Epithelial cell of esophagus (primary cell): ENCODE data around the gene LCOR.

Experiments used
- DNase-seq: peaks from one replicate; pipeline ENCODE4 v3.0.0; 2010; ENCODE audit warnings: low read depth
- H3K4me3 ChIP-seq: 2 replicates; pipeline ENCODE4 v1.5.1; 2011; ENCODE audit warnings: mild to moderate bottlenecking, low read length, control low read depth
- TF ChIP-seq, protein P1 (sequence below): IDR thresholded peaks from 2 replicates; pipeline ENCODE4 v1.5.1; 2011; ENCODE audit warnings: low read depth, mild to moderate bottlenecking, low read length, control low read depth, inconsistent platforms; ENCODE audit not compliant: insufficient read depth; ENCODE audit errors: missing control alignments

LCOR gene

DNA sequence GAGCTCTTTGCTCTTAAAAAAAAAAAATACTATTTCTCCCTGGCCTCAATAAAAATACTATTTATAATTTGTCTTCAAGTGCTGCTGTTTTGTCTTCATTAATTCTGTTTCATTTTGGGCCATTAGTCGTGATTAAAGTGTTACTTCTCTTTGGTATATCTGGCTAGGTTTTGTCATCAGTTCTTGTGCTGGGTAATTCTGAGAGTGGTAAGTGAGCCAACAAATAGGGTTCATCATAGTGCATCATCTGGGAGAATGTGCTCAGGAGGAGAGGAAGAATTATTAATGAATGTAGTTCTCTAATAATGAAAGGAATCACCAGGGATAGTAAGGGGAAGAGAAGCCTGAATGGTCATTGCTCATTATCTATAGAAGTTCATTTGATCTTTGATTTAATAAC lies 70.0 kb downstream of the LCOR start:
- no peak overlapping the region for H3K4me3 ChIP-seq
- DNase-seq: no peak
- TF ChIP-seq, protein P1, sequence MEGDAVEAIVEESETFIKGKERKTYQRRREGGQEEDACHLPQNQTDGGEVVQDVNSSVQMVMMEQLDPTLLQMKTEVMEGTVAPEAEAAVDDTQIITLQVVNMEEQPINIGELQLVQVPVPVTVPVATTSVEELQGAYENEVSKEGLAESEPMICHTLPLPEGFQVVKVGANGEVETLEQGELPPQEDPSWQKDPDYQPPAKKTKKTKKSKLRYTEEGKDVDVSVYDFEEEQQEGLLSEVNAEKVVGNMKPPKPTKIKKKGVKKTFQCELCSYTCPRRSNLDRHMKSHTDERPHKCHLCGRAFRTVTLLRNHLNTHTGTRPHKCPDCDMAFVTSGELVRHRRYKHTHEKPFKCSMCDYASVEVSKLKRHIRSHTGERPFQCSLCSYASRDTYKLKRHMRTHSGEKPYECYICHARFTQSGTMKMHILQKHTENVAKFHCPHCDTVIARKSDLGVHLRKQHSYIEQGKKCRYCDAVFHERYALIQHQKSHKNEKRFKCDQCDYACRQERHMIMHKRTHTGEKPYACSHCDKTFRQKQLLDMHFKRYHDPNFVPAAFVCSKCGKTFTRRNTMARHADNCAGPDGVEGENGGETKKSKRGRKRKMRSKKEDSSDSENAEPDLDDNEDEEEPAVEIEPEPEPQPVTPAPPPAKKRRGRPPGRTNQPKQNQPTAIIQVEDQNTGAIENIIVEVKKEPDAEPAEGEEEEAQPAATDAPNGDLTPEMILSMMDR: no peak

- TF ChIP-seq, protein P1: no peak
- H3K4me3 ChIP-seq: no peak overlapping the region
- DNase-seq: no peak
Measured at GRCh38 chr10:96902731-96903358, 70.7 kb downstream of the LCOR start.

DNA sequence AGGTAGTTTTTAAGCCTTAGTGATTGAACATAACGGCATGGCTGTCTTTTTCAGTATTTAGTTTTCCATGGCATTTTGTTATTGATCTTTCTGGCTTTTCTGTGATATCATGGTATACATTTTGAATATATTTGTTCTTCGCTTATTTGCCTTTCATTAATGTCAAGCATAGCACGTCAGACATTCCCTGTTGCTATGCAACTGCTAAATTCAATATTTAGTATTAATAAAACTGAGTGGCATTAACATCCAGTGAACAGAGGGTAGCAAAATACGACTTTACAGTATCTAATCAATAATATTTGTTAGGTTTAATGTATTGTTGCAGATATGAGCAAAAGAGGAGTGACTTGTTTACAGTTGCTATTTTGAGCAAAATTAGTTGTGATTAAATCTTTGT lies 72.5 kb downstream of the LCOR start:
- TF ChIP-seq, protein P1: no peak
- H3K4me3 ChIP-seq: no peak overlapping the region
- no peak for DNase-seq

GRCh38 chr10:96906864-96907263 lies 74.8 kb downstream of the LCOR start:
- no peak overlapping the region for H3K4me3 ChIP-seq
- TF ChIP-seq, protein P1: no peak
- no peak for DNase-seq

- peak; percentile 61 for DNase-seq
- no peak overlapping the region for H3K4me3 ChIP-seq
- TF ChIP-seq, protein P1: peak; percentile 72
Measured at GRCh38 chr10:96910488-96911395, 78.6 kb downstream of the LCOR start.

GRCh38 chr10:96912405-96912804 lies 80.3 kb downstream of the LCOR start:
- H3K4me3 ChIP-seq: no peak overlapping the region
- TF ChIP-seq, protein P1: no peak
- peak; percentile 2 for DNase-seq
